ENCODE measurements around the gene TNXB. TPM values are rescaled to one million over a fixed set of nuclear protein-coding genes. Genes with fewer than 3 reads are reported as not detected.

Gene TNXB
- total and polyA plus RNA-seq, 9 of the 15 experiments (the other 6 are each of a cell fraction or from before 2014, with no cell fraction given), result 0.14 to 28.1 (median 12.4) TPM

DNA sequence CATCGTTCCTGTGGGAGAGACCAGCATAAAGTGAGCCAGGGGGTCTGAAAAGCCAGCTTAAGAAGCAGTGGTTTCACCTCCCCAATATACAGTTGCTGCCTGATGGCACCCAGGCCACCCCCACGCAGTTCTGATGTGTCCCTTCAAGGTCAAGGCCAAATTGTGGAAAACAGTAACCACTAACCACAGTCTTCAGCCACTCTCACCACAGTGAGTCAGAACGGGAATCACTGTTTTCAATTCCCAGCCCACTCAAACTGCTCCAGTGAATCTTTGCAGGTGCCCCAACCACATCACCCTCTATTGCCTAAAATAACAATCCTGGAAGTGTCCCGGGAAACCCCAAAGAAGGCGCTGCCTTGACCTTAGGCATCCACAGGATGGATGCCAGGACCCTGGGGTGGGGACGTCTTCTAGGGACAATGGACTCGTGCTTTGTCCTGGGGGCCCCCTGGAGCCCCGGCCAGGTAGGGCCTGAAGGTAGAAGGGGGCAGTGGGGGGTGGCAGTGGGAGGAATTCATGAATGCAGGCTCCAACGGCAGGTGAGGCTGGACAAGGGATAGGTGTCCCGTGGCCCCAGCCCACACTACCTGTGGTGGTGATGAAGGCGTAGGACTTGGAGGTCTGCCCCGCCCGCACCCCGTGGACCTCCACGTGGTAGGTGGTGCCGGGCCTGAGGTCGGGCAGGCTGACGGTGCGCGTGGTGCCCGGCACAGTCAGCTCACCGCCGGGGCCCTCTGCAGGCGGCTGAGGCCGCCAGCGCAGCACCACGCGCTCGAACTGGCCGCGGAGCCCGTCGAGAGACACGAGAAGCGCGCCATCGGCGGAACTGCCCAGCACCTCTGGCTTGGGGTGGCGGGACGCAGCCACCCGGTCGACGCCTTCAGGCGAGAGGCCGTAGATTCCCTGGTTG lies 22.2 kb downstream of the TNXB start (continued):
- peak; percentile 63; the same call in 1 of the 2 replicates for TF ChIP-seq JUND (IDR thresholded peaks at IDR 0.05; ENCODE audit: borderline replicate concordance, low read depth, low read length)
- 0 out of 3 replicates have a peak, but pooled peaks have one; percentile 45 for TF ChIP-seq JUND (tag; IDR thresholded peaks at IDR 0.05; ENCODE audit: borderline replicate concordance, low read depth, low read length)
- TF ChIP-seq FOSL1 (tag; conservative IDR thresholded peaks at IDR 0.05), result peak; percentile 91
- TF ChIP-seq ZNF445 (CRISPR knock-in tag; IDR thresholded peaks at IDR 0.05; ENCODE audit: low read depth), result no peak
- no peak for TF ChIP-seq BCOR (IDR thresholded peaks at IDR 0.05)
- TF ChIP-seq ZNF197 (CRISPR knock-in tag; IDR thresholded peaks at IDR 0.05; ENCODE audit: low read depth), result no peak
- no peak for TF ChIP-seq GABPB1 (CRISPR knock-in tag; IDR thresholded peaks at IDR 0.05)
- TF ChIP-seq, protein P1, sequence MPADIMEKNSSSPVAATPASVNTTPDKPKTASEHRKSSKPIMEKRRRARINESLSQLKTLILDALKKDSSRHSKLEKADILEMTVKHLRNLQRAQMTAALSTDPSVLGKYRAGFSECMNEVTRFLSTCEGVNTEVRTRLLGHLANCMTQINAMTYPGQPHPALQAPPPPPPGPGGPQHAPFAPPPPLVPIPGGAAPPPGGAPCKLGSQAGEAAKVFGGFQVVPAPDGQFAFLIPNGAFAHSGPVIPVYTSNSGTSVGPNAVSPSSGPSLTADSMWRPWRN (IDR thresholded peaks at IDR 0.05; ENCODE audit: low read depth), result peak; percentile 76
- TF ChIP-seq RCOR1 (IDR thresholded peaks at IDR 0.05; ENCODE audit: borderline replicate concordance in 1 of 2, low read depth in 2 of 2, low read length in 2 of 2), result peak in 1 of 2 experiments; percentile 88; a peak in 2 of 4 replicates
- no peak for TF ChIP-seq FUS (optimal IDR thresholded peaks at IDR 0.05; ENCODE audit: low read depth, low read length)
- no peak for TF ChIP-seq PRPF4 (IDR thresholded peaks at IDR 0.05; ENCODE audit: insufficient read depth, low read depth, low read length, poor library complexity, severe bottlenecking)
- TF ChIP-seq ZNF717 (CRISPR knock-in tag; IDR thresholded peaks at IDR 0.05), result no peak
- TF ChIP-seq ZNF695 (CRISPR knock-in tag; IDR thresholded peaks at IDR 0.05), result no peak
- TF ChIP-seq MTA1 (IDR thresholded peaks at IDR 0.05; ENCODE audit: borderline replicate concordance), result peak; percentile 28; the same call in 1 of the 2 replicates
- 0 out of 3 replicates have a peak, but pooled peaks of 1 of the 2 experiments have one; percentile 32 for TF ChIP-seq CBX3 (IDR thresholded peaks at IDR 0.05; ENCODE audit: borderline replicate concordance in 1 of 2, low read length in 2 of 2)
- no peak for TF ChIP-seq NCOR1 (IDR thresholded peaks at IDR 0.05)
- TF ChIP-seq CBFB (CRISPR knock-in tag; IDR thresholded peaks at IDR 0.05), result 0 out of 2 replicates have a peak, but pooled peaks have one; percentile 53
- peak; percentile 86 for TF ChIP-seq ESRRA (IDR thresholded peaks at IDR 0.05; ENCODE audit: borderline replicate concordance, low read depth)
- TF ChIP-seq HLTF (IDR thresholded peaks at IDR 0.05), result no peak
- peak; percentile 37; the same call in 1 of the 2 replicates for TF ChIP-seq ARID1B (IDR thresholded peaks at IDR 0.05)
- TF ChIP-seq, protein P2, sequence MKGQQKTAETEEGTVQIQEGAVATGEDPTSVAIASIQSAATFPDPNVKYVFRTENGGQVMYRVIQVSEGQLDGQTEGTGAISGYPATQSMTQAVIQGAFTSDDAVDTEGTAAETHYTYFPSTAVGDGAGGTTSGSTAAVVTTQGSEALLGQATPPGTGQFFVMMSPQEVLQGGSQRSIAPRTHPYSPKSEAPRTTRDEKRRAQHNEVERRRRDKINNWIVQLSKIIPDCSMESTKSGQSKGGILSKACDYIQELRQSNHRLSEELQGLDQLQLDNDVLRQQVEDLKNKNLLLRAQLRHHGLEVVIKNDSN (CRISPR knock-in tag; IDR thresholded peaks at IDR 0.05), result no peak
- TF ChIP-seq SRF (CRISPR knock-in tag; IDR thresholded peaks at IDR 0.05), result 0 out of 4 replicates have a peak, but pooled peaks of 1 of the 2 experiments have one; percentile 11
- TF ChIP-seq, protein P3, sequence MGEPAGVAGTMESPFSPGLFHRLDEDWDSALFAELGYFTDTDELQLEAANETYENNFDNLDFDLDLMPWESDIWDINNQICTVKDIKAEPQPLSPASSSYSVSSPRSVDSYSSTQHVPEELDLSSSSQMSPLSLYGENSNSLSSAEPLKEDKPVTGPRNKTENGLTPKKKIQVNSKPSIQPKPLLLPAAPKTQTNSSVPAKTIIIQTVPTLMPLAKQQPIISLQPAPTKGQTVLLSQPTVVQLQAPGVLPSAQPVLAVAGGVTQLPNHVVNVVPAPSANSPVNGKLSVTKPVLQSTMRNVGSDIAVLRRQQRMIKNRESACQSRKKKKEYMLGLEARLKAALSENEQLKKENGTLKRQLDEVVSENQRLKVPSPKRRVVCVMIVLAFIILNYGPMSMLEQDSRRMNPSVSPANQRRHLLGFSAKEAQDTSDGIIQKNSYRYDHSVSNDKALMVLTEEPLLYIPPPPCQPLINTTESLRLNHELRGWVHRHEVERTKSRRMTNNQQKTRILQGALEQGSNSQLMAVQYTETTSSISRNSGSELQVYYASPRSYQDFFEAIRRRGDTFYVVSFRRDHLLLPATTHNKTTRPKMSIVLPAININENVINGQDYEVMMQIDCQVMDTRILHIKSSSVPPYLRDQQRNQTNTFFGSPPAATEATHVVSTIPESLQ (CRISPR knock-in tag; IDR thresholded peaks at IDR 0.05), result no peak
- TF ChIP-seq, protein P4, sequence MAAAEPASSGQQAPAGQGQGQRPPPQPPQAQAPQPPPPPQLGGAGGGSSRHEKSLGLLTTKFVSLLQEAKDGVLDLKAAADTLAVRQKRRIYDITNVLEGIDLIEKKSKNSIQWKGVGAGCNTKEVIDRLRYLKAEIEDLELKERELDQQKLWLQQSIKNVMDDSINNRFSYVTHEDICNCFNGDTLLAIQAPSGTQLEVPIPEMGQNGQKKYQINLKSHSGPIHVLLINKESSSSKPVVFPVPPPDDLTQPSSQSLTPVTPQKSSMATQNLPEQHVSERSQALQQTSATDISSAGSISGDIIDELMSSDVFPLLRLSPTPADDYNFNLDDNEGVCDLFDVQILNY (CRISPR knock-in tag; IDR thresholded peaks at IDR 0.05), result no peak

Data from K562 (cell line).